Keratinocyte (primary cell): ENCODE results near the gene ATXN7L1. TPM values are rescaled to one million over a fixed set of nuclear protein-coding genes. Genes with fewer than 3 reads are reported as not detected.

Experiments used
- DNase-seq: peaks from one replicate; pipeline ENCODE4 v3.0.0-alpha.2; 2011; ENCODE audit warnings: low read depth, missing footprints, low spot score
- FAIRE-seq: peaks from 2 replicates; lab custom pipeline; 2011; peaks lifted over from hg19 to GRCh38; lab: Jason Lieb, UNC
- H2AFZ ChIP-seq: 2 replicates; pipeline ENCODE4 v1.6.0; 2012; ENCODE audit warnings: low read length, control low read depth, inconsistent platforms; ENCODE audit not compliant: control insufficient read depth
- H3K27ac ChIP-seq: 2 replicates; pipeline ENCODE4 v1.5.1; 2011; ENCODE audit warnings: low read length; ENCODE audit not compliant: control insufficient read depth, insufficient read depth
- H3K27me3 ChIP-seq: 3 replicates; pipeline ENCODE4 v1.6.0; 2011; ENCODE audit warnings: low read length; ENCODE audit not compliant: control insufficient read depth, insufficient read depth; ENCODE audit errors: extremely low read depth
- H3K36me3 ChIP-seq, 2 experiments: 2 replicates in 1 of 2; 3 replicates in 1 of 2; pipeline ENCODE4 v1.5.1; 2011; ENCODE audit warnings: low read length in 2 of 2, mild to moderate bottlenecking in 1 of 2; ENCODE audit not compliant: control insufficient read depth in 2 of 2, insufficient read depth in 2 of 2; ENCODE audit errors: extremely low read depth in 1 of 2
- H3K4me1 ChIP-seq: 3 replicates; pipeline ENCODE4 v1.5.1; 2011; ENCODE audit warnings: low read length; ENCODE audit not compliant: control insufficient read depth, insufficient read depth; ENCODE audit errors: extremely low read depth
- H3K4me2 ChIP-seq: 3 replicates; pipeline ENCODE4 v1.6.0; 2011; ENCODE audit warnings: low read depth, low read length; ENCODE audit not compliant: control insufficient read depth, insufficient read depth; ENCODE audit errors: extremely low read depth
- H3K4me3 ChIP-seq, 3 experiments: fragments of 200-600 bp in 1 of 3; sonication (generic) in 1 of 3; 2 replicates in 2 of 3; 3 replicates in 1 of 3; pipeline ENCODE4 v1.5.1; 2011 to 2016; ENCODE audit warnings: low read length in 3 of 3, mild to moderate bottlenecking in 3 of 3, control low read depth in 2 of 3, inconsistent platforms in 1 of 3, low read depth in 1 of 3, mixed read lengths in 1 of 3, mixed run types in 1 of 3, moderate library complexity in 1 of 3; ENCODE audit not compliant: control insufficient read depth in 2 of 3, insufficient read depth in 2 of 3; ENCODE audit errors: extremely low read depth in 1 of 3
- H3K79me2 ChIP-seq: 2 replicates; pipeline ENCODE4 v1.6.0; 2012; ENCODE audit warnings: low read length; ENCODE audit not compliant: control insufficient read depth, insufficient read depth
- H3K9ac ChIP-seq: 3 replicates; pipeline ENCODE4 v1.6.0; 2011; ENCODE audit warnings: low read length; ENCODE audit not compliant: control insufficient read depth, insufficient read depth; ENCODE audit errors: extremely low read depth
- H3K9me1 ChIP-seq: 3 replicates; pipeline ENCODE4 v1.6.0; 2011; ENCODE audit warnings: low read length; ENCODE audit not compliant: control insufficient read depth, insufficient read depth; ENCODE audit errors: extremely low read depth
- H3K9me3 ChIP-seq: 2 replicates; pipeline ENCODE4 v1.5.1; 2012; ENCODE audit warnings: low read depth, low read length; ENCODE audit not compliant: control insufficient read depth
- H4K20me1 ChIP-seq: 3 replicates; pipeline ENCODE4 v1.6.0; 2011; ENCODE audit warnings: low read length; ENCODE audit not compliant: control insufficient read depth, insufficient read depth; ENCODE audit errors: extremely low read depth
- CTCF ChIP-seq, 3 experiments: IDR thresholded peaks in 1 of 3; conservative IDR thresholded peaks in 1 of 3; optimal IDR thresholded peaks in 1 of 3; 2 replicates in 2 of 3; 3 replicates in 1 of 3; pipeline versions ENCODE3 to v1.5.1; 2011; ENCODE audit warnings: low read length in 3 of 3, mild to moderate bottlenecking in 3 of 3, moderate library complexity in 2 of 3, control low read depth in 1 of 3, inconsistent platforms in 1 of 3; ENCODE audit not compliant: insufficient read depth in 2 of 3; ENCODE audit errors: extremely low read depth in 1 of 3
- EZH2 ChIP-seq: IDR thresholded peaks from one replicate; pipeline ENCODE4 v1.6.1; 2012; ENCODE audit warnings: inconsistent platforms, mild to moderate bottlenecking, low read length, moderate library complexity
- dilution Hi-C: fragments of 300-500 bp; cut with MboI; formaldehyde crosslinking; loops from one replicate; pipeline ENCODE4 v1.7.0; 2020; ENCODE audit warnings: low sequenced_read_pairs; ENCODE audit not compliant: extremely low pct_ligation_motif_present
- polyA plus RNA-seq, 5 experiments: library from polyadenylated mRNA; depleted of rRNA in 3 of 5; stranded (reverse) in 3 of 5; stranded (forward) in 1 of 5; unstranded in 1 of 5; fragments of >200 nt; gene quantifications; 1 replicate in 1 of 5; 2 replicates in 3 of 5; 3 replicates in 1 of 5; pipeline versions ENCODE4 v1.2.1 to v1.2.3, GENCODE V29; 2011 to 2012; ENCODE audit warnings: missing spikeins in 2 of 5, low read depth in 1 of 5, low replicate concordance in 1 of 5

ATXN7L1 gene
- polyA plus RNA-seq, 1 donor (not counting 4 experiments of a cell fraction or from before 2014, with no cell fraction given): 4.8 TPM

GRCh38 chr7:105872491-105872890 is 3.9 kb downstream of the ATXN7L1 start:
- no peaks in the 10 kb centered on the region for H3K9me3 ChIP-seq
- peaks cover 2 to 6% of the 10 kb centered on the region in 2 experiments for H3K36me3 ChIP-seq
- H3K4me1 ChIP-seq: peaks cover 10% of the 10 kb centered on the region
- no peak overlapping the region for H3K27ac ChIP-seq
- H3K4me3 ChIP-seq: no peak overlapping the region
- no peak for FAIRE-seq
- dilution Hi-C loops: no loop called here
- DNase-seq: no peak
- H3K27me3 ChIP-seq: no peaks in the 10 kb centered on the region
- no peak overlapping the region for H2AFZ ChIP-seq
- no peaks in the 10 kb centered on the region for H4K20me1 ChIP-seq
- TF ChIP-seq EZH2: no peak
- no peak for TF ChIP-seq CTCF (optimal IDR thresholded peaks at IDR 0.05 in 1 of 3, IDR thresholded peaks at IDR 0.05 in 1 of 3, conservative IDR thresholded peaks at IDR 0.05 in 1 of 3; ENCODE audit: extremely low read depth in 1 of 3, insufficient read depth in 2 of 3, low read length in 3 of 3)
- H3K9me1 ChIP-seq: no peaks in the 10 kb centered on the region
- H3K4me2 ChIP-seq: no peak overlapping the region
- H3K79me2 ChIP-seq: peaks cover 1% of the 10 kb centered on the region
- H3K9ac ChIP-seq: no peak overlapping the region

DNA sequence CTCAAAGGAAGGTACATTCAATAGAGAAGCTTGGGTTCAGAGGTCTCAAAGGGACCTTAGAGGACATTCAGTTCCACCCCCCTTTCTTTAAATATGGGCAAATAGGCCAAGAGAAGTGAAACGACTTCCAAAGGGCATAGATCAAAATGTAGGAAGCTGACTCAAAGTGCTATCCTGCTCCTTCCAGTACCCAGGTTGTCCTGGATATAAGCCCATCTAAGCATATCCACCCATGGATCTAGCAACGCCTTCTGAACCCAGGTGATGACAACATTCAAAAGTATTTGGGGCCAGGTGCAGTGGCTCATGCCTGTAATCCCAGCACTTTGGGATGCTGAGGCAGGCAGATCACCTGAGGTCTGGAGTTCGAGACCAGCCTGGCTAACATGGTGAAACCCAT is 5.3 kb downstream of the ATXN7L1 start:
- H3K4me2 ChIP-seq: no peak overlapping the region
- no peak for TF ChIP-seq CTCF (optimal IDR thresholded peaks at IDR 0.05 in 1 of 3, IDR thresholded peaks at IDR 0.05 in 1 of 3, conservative IDR thresholded peaks at IDR 0.05 in 1 of 3; ENCODE audit: extremely low read depth in 1 of 3, insufficient read depth in 2 of 3, low read length in 3 of 3)
- no peak for TF ChIP-seq EZH2
- H3K27me3 ChIP-seq: no peaks in the 10 kb centered on the region
- no peaks in the 10 kb centered on the region for H4K20me1 ChIP-seq
- H3K36me3 ChIP-seq: peaks cover 2 to 6% of the 10 kb centered on the region in 2 experiments
- no peaks in the 10 kb centered on the region for H3K9me1 ChIP-seq
- no peaks in the 10 kb centered on the region for H3K9me3 ChIP-seq
- DNase-seq (peak; percentile 44), FAIRE-seq (no peak)
- dilution Hi-C loops: no loop called here
- H3K4me3 ChIP-seq: no peak overlapping the region
- no peak overlapping the region for H2AFZ ChIP-seq
- H3K4me1 ChIP-seq: peaks cover 8% of the 10 kb centered on the region
- no peak overlapping the region for H3K9ac ChIP-seq
- H3K27ac ChIP-seq: no peak overlapping the region
- peaks cover 1% of the 10 kb centered on the region for H3K79me2 ChIP-seq
